ENCODE measurements around the gene ZNF514. TPM values are rescaled to one million over a fixed set of nuclear protein-coding genes. Genes with fewer than 3 reads are reported as not detected.
"Not testable (repeated sequence)": the region's sequence is repeated elsewhere in the genome, so short reads cannot be mapped to it uniquely, and the experiment has no call there.

The ZNF514 gene
- 9.4 TPM for polyA plus RNA-seq (2012; ENCODE audit: insufficient read depth, insufficient read length)

GRCh38 chr2:95159690-95160449 is at the start of gene ZNF514:
Gene ZNF514, minus strand, starts transcription at chr2:95159848. Its CDS starts 6,595 bp downstream, at chr2:95153253.
- peak within 1 kb of the TSS; percentile 60 for H3K4me3 ChIP-seq (ENCODE audit: low read length)
- peak; percentile 35 for DNase-seq (ENCODE audit: low read depth, low spot score)

GRCh38 chr2:95208106-95208505 is 48.5 kb upstream of the ZNF514 start:
- no peak for DNase-seq (ENCODE audit: low read depth, low spot score)
- H3K4me3 ChIP-seq (ENCODE audit: low read length), result peak overlapping the region; percentile 73

- DNase-seq (ENCODE audit: low read depth, low spot score), result peak; percentile 72
- peak within 1 kb of the TSS; percentile 73 for H3K4me3 ChIP-seq (ENCODE audit: low read length)
These were observed 47.7 kb upstream of the ZNF514 start, which contains the start of gene ZNF892 for GRCh38 chr2:95207111-95207961. Gene ZNF892, plus strand, starts transcription at chr2:95207521. Its CDS starts 295 bp downstream, at chr2:95207816.

GRCh38 chr2:95206096-95206495 is 46.4 kb upstream of the ZNF514 start:
- no peak overlapping the region for H3K4me3 ChIP-seq (ENCODE audit: low read length)

GRCh38 chr2:95204396-95204795 is 44.7 kb upstream of the ZNF514 start:
- no peak overlapping the region for H3K4me3 ChIP-seq (ENCODE audit: low read length)
- no peak for DNase-seq (ENCODE audit: low read depth, low spot score)

More at GRCh38 chr2:95206096-95206495, 46.4 kb upstream of the ZNF514 start:
- DNase-seq (ENCODE audit: low read depth, low spot score), result no peak

- DNase-seq (ENCODE audit: low read depth, low spot score), result peak; percentile 63
- no peak overlapping the region for H3K4me3 ChIP-seq (ENCODE audit: low read length)
These were observed 44.3 kb upstream of the ZNF514 start for GRCh38 chr2:95203911-95204310.

GRCh38 chr2:95192956-95193355 is 33.3 kb upstream of the ZNF514 start:
- DNase-seq (ENCODE audit: low read depth, low spot score); H3K4me3 ChIP-seq (ENCODE audit: low read length): not testable (repeated sequence)

GRCh38 chr2:95185973-95186372 is 26.3 kb upstream of the ZNF514 start:
- no peak for DNase-seq (ENCODE audit: low read depth, low spot score)
- H3K4me3 ChIP-seq (ENCODE audit: low read length), result no peak overlapping the region

GRCh38 chr2:95185197-95185596 is 25.5 kb upstream of the ZNF514 start:
- DNase-seq (ENCODE audit: low read depth, low spot score), result no peak
- H3K4me3 ChIP-seq (ENCODE audit: low read length), result no peak overlapping the region

- no peak for DNase-seq (ENCODE audit: low read depth, low spot score)
- no peak overlapping the region for H3K4me3 ChIP-seq (ENCODE audit: low read length)
These were observed 22.1 kb upstream of the ZNF514 start for GRCh38 chr2:95181774-95182173.

- DNase-seq (ENCODE audit: low read depth, low spot score), result no peak
- no peak overlapping the region for H3K4me3 ChIP-seq (ENCODE audit: low read length)
These were observed 19.8 kb upstream of the ZNF514 start for GRCh38 chr2:95179451-95179850.

- no peak overlapping the region for H3K4me3 ChIP-seq (ENCODE audit: low read length)
- DNase-seq (ENCODE audit: low read depth, low spot score), result no peak
These were observed 14.4 kb upstream of the ZNF514 start for GRCh38 chr2:95174031-95174542.

- no peak for DNase-seq (ENCODE audit: low read depth, low spot score)
- no peak overlapping the region for H3K4me3 ChIP-seq (ENCODE audit: low read length)
These were observed 12.3 kb upstream of the ZNF514 start for GRCh38 chr2:95171902-95172301.

- peak overlapping the region; percentile 81 for H3K4me3 ChIP-seq (ENCODE audit: low read length)
- DNase-seq (ENCODE audit: low read depth, low spot score), result no peak
These were observed 6.6 kb upstream of the ZNF514 start for GRCh38 chr2:95166065-95166763.

- DNase-seq (ENCODE audit: low read depth, low spot score), result peak; percentile 97
- peak within 1 kb of the TSS; percentile 81 for H3K4me3 ChIP-seq (ENCODE audit: low read length)
These were observed 5.9 kb upstream of the ZNF514 start, which contains the start of gene ZNF2 for GRCh38 chr2:95165371-95166064. Gene ZNF2, plus strand, starts transcription at chr2:95165809. Its CDS starts 10,418 bp downstream, at chr2:95176227.

- DNase-seq (ENCODE audit: low read depth, low spot score), result no peak
These were observed 5.4 kb upstream of the ZNF514 start for GRCh38 chr2:95165030-95165370.

GRCh38 chr2:95158891-95159619 is 593 bp downstream of the ZNF514 start:
- DNase-seq (ENCODE audit: low read depth, low spot score), result no peak
- H3K4me3 ChIP-seq (ENCODE audit: low read length), result peak overlapping the region; percentile 60

More at GRCh38 chr2:95165030-95165370, 5.4 kb upstream of the ZNF514 start:
- H3K4me3 ChIP-seq (ENCODE audit: low read length), result peak overlapping the region; percentile 81

GRCh38 chr2:95158441-95158840 is 1.2 kb downstream of the ZNF514 start:
- no peak overlapping the region for H3K4me3 ChIP-seq (ENCODE audit: low read length)
- no peak for DNase-seq (ENCODE audit: low read depth, low spot score)
